Posterior cingulate gyrus (tissue), 11 donors: ENCODE results near the gene FAM131B.

Experiments used
- DNase-seq, 10 donors: peaks; one replicate each; pipeline versions ENCODE4 v3.0.0 to v3.0.0-alpha.2; 2020 to 2021; ENCODE audit warnings: mixed read lengths in 3 of 10
- intact Hi-C: fragments of 100-400 bp; cut with DNase I; formaldehyde crosslinking; loops from one replicate; pipeline ENCODE4 v1.15.1; 2023

Gene FAM131B

DNA sequence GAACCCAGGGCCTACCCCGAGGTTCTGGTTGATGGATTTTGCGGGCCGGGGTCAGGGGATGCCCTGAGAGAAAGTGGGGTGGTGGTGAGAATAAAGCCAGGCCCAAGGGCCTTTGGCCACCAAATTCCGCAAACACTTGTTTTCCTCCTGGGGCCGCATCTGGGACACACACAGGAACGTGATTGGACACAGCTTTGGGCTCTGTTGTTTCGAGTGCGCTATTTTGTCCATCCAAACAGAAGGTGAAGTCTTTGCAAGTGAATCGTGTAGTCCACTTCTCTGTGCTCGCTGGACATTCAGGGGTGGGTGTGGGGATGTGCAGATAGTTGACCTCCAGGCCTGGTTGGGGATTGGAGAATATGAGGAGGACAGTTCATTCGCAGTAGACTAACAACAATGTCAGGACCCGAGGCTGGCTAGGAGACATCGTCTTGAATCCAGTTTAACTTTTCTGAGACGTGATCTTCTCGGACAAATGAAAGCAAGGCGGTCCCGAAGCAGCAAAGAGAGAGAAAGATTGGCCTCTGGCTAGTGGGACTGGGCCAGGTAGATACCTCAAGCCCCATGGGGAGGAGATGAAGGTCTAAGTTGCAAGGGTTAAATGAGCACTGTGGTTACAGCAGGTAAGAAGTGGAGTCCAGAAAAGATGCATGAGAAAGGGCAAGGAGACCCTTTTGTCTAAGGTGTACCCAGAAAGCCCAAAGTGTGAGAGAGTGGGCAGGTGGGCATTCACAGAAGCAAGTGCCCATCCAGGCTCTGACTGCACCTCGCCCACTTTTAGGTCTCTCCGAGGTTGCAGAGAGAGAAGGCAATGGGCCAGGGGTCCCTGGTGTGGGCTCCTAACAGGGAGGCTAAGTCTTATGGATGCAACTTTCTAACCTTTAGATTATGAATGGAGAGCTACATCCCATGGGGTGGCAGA is 764 bp upstream of the FAM131B start:
- intact Hi-C loops, result no loop called here
- DNase-seq, result no peak

DNA sequence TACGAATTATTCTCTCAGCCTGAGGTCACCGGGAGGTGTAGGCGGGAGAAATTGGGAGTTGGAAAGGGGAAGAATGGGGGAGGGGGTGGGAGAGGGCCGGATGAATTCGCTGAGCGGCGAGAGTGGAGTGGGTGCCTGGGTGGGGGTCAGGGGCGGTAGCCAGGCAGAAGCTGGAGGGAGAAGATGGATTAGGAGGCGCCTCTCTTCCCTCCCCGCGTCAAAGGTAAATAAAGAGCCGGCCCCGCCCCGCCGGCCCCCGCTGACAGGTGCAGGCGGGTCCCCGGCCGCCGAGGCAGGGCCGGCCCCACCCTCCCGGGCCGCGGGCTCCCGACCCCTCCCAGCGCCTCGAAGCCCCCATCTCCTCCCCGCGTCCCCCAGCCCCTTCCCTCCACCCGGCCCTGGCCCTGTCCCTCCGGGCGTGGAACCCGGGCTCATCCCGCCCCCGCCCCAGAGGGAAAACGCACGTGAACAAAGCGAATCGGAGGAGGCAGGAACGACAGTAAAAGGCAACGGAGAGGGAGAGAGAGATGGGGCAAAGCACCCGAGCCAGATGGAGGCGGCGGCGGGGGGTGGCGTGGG is 872 bp downstream of the FAM131B start:
- intact Hi-C loops, result no loop called here
- DNase-seq, result peak in 1 of 10 donors; percentile 84

DNA sequence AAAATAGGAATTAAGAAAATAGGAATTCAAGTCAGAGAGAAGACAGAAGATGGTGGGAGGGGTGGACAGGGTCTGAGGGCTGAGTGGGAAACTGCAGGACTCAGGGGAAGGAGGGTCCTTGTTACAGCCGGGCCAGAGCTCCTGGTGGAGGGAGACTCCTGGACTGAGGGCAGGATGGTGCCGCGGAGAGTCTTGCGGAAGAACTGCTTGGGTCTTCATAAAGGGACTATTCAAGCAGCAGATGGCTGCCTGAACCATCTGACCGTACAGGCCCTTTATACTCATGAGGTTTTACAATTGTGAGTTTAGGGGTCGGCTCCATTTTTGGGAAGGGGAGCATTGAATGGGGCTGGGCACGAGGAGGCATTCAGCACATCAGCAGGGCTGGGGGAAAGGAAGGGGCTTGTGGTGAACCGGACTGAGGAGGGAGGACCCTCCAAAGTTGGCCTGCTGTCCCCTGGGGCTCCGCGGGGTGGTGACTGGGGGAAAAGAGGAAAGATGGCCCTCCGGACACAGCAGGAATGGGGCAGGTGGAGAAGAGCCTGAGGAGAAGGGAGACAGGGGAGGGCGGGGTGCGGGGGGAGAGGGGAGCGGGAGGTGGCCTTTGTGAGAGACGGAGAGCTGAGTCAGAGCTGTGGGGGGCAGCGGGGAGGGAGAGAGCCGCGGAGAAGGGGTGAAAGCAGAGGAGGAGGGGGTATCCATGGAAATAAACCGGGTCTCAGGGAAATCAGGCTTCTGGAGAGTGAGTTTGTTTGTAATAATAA is 1.5 kb downstream of the FAM131B start:
- DNase-seq, result peak in 5 of 10 donors; percentile 40 to 91 (median 52)
- intact Hi-C loops, result no loop called here

DNA sequence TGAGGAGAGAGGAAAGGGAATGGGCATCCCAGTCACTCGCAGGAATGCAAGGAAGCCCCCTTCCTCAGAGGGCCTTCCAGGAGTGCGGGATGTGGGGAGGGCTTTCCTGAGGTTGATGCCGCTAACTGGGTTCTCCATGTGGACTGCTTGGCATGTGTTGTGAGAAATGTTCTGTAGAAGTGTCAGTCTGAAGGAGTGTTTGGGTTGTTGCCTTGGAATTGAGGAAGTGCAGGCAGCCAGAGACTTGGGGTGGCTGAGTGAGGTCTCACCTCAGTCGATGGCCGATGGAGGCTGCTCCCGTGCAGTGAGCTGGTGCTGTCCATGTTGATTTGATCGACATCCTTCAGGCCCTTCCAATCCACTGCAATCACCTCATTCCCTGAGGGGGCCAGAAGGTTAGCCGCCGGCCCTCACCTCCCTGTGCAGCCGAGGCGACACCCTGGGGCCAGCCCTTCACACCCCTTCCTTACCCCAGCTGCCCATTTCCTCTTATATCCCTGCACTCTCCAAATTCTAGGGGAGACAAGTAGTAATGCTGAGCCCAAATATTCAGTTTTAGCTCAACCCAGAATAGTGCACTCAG is 2.7 kb downstream of the FAM131B start:
- DNase-seq, result peak in 1 of 10 donors; percentile 62
- intact Hi-C loops, result loop anchor here (10.0 kb wide), 1 partner anchor 55 kb away; no protein-coding TSS in a partner anchor

DNA sequence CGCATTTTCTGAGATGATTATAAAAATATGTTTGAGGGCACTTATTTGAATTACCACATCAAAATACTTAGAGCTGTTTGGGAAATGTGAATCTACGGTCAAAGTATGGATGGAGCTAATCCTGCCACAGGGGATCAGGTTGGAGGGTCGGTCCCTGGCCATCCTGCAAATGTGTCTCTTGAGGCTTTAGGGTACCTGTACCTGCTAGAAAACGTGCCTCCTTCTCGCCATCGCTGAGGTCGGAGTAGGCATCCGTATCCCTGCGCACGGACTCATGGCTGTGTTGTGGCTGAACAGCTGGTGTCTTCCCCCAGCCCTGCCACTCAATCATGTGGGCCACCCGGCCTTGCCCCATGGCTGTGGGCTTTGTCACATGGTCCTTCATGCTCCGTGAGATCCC is 3.9 kb downstream of the FAM131B start:
- no peak for DNase-seq
- intact Hi-C loops, result loop anchor here (10.0 kb wide), 1 partner anchor 56 kb away; no protein-coding TSS in a partner anchor

DNA sequence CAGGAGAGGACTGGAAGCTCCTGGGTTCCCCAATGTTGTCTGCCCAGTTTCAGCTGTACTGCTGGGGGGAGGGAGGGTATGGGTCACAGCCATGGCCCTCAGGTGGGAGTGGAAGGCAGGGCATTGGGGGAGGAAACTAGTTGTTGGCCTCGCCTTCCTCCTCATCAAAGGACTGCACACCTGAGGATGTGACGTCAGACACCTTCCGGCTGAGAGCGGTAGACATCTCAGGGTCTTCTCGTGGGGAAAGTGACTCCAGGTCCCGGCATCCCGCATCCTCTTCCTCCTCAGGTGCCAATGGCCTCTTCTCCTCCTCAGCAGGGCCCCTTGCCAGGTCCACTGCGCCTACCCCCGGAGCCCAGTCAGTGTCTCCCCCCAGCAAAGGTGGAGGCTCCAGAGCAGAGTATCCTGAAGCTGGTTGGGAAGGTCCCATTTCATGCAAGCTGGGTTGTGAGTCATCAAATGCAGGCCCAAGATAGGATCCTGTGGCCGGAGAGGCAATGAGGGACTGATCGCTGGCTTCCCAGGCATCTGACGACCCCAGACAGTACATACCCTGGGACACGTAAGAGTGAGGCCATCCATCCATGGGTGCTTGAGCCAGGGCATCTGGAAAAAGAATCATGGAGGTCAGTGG is 6.0 kb downstream of the FAM131B start:
- intact Hi-C loops, result loop anchor here (10.0 kb wide), 1 partner anchor 58 kb away; no protein-coding TSS in a partner anchor
- DNase-seq, result no peak

DNA sequence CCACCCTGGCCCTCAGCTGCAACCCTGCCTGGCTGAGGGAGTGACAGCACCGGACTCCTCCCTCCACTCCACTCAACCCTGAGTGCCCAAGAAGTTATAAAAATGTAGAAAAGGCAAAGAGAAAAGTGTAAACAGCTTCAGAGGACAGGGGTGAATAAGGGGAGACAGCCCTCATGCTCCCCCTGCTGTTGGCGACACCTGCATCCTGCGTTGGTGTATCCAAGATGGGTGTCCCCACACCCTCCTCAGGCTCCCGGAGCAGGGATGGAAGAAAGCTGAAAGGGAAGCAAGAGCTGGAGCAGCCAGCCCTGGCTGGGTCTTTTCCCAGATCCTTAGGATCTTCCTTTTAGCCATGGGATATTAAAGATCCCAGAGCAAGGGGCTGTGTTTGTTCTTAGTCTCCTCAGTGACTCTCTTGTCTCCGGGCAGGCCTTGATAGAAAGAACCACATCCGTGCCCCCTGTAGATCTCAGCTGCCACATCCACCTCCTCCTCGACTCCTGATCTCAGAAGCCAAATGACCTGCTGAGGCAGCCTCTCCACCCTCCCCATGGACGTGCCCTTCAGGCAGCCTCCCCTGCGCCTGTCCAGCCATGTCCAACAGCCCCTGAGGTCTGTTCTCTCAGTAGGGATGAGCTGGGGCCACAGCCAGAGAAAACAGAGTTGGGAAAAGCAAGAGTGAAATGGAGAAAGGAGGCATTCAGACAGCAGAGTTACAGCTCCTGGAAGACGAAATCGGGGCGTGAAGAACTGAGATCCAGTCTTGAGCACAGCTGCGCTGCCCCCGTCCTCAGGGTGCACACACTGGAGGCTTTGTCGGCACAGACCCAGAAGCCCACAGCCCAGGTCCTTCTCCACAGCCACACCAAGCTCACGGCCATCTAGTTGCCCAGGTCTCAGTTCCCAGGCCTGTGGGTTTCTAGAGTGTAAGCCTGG is 6.8 kb downstream of the FAM131B start:
- intact Hi-C loops, result loop anchor here (10.0 kb wide), 1 partner anchor 59 kb away; no protein-coding TSS in a partner anchor

DNA sequence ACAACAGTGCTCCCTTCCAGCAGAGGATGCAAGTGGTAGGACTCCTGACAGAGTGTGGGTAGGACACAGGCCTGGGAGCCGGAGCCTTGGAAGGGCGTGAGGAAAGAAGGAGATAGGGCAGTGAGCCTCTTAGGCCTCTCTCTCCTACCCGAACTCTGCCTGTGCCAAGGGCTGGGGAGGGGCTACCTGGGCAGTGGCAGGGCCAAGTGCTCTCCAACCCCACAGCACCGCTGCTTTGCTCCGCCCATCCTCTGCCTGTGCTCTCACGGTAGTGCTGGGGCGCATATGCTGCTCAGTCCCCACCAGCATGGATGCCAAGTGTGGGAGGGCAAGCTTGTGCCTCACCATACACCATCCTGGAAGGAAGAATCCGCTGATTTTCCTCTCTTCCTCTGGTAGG is 7.5 kb downstream of the FAM131B start:
- intact Hi-C loops, result loop anchor here (5.0 to 10.0 kb wide), 2 partner anchors 38 to 60 kb away; partner anchors contain the start of gene CLCN1

More for the DNA sequence above, 6.8 kb downstream of the FAM131B start:
- DNase-seq, result peak in 1 of 10 donors; percentile 67

DNA sequence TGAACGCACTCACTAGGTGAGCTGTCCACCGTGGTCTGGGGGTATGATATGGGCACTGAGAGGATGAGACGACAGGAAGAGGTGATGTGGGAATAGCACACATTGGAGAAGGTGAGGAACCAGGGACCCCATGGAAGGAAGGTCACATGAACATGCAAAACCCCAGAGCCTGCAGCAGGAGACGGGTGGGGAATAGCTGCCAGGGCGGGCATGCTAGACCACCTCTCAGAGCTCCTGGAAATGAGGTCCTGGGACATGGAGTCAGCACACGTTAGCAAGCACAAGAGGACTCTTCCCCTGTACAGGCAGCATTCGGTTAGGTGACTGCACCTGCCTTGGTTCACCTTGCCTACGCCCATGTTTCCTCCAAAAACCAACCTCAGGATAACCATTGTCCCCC is 8.1 kb downstream of the FAM131B start:
- peak in 1 of 10 donors; percentile 55 for DNase-seq
- intact Hi-C loops, result loop anchor here (5.0 to 10.0 kb wide), 2 partner anchors 37 to 60 kb away; partner anchors contain the start of gene CLCN1

More for the DNA sequence above, 7.5 kb downstream of the FAM131B start:
- DNase-seq, result peak in 1 of 10 donors; percentile 64

DNA sequence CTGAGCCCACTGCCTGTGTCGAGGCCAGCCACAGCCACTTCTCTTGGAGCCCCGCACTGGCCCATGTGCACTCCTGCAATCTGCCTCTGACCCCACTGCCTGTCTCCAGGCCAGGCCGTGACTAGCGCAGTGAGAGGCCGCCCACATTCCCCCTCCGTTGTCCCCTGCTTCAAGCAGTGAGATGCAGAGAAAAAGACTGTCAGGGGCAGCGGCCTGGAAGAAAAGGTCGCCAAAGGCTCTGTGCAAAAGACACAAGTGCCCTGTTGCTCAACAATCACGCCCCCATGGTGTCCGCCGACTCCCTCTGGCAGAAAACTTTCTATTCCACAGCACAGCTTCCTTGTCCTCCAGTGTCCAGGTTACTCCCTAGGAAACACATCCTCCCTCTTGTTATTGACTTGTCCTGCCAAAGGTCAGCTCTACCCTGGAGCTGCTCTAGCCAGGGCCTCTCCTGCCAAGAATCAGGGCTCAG is 9.9 kb downstream of the FAM131B start:
- intact Hi-C loops, result loop anchor here (5.0 to 10.0 kb wide), 2 partner anchors 35 to 62 kb away; partner anchors contain the start of gene CLCN1
- no peak for DNase-seq

DNA sequence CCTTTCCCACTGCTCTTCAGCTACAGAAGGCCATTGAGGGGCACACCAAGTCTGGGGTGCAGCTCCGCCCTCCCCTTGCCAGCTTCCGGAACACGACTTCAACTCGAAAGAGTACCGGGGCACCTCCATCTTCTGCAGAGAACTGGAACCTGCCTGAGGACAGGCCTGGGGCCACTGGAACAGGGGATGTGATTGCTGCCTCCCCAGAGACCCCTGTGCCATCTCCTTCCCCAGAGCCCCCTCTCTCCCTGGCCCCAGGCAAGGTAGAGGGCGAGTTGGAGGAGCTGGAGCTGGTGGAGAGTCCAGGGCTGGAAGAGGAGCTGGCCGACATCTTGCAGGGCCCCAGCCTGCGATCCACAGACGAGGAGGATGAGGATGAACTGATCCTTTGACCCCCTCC is 10.9 kb downstream of the FAM131B start:
- intact Hi-C loops, result loop anchor here (5.0 to 10.0 kb wide), 2 partner anchors 34 to 63 kb away; partner anchors contain the start of gene CLCN1
- peak in 1 of 10 donors; percentile 78 for DNase-seq

DNA sequence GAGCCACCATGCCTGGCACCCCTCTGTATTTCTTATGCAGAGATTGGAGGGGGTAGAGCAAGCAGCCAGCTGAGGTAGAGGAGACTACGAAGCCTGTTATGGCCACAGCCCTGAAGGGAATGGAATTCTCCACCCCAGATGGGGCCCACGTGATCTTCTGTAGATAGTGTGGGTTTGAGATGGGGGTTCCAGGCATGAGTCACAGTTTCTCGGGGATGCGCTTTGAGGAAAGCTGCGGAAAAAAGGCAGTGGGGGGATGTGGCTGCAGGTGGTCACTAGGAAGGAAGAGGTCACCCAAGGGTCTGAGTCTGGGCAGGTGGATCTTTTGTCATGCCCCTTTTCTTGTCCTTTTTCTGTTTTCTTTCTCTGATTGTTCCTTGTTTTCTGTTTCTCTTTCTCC is 11.5 kb downstream of the FAM131B start:
- intact Hi-C loops, result loop anchor here (5.0 to 10.0 kb wide), 2 partner anchors 34 to 64 kb away; partner anchors contain the start of gene CLCN1
- peak in 6 of 10 donors; percentile 53 to 94 (median 70) for DNase-seq

DNA sequence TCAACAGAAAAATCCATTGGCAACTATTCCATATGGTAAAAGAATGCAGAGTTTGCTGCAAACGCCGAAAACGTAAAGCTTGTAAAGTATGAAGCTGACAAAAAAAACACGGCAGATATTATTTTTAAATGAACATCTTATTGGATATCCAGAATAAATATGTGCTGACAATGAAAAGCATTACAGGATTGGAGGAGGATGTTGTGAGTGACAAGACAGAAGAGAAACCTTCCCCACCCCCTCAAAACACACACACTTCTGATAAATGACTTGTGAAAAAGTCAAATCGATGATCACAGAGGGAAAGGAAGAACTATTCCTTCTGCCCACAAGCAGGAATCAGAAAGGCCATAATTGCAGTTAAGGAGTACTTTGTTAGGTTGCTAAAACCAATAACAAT is 14.6 kb downstream of the FAM131B start:
- intact Hi-C loops, result no loop called here
- DNase-seq, result no peak

DNA sequence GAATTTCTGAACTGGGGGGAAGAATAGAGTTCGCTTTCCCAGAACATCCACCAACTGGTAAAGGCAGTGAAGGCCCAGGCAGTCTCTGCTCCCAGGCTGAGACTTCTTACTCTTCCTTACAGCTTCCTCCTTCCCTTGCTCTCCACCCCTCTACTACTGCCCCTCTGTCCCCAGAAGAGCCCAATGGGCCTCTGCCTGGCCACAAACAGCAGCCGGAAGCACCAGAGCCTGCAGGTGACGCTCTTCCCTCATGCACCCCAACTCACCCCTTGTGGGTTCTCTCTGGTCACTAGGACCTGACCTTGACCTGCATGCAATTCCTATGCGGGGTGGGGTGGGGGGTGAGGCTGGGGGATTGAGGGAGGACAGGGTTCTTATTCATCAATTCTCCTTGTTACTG is 16.5 kb downstream of the FAM131B start:
- DNase-seq, result peak in 1 of 10 donors; percentile 7
- intact Hi-C loops, result no loop called here

DNA sequence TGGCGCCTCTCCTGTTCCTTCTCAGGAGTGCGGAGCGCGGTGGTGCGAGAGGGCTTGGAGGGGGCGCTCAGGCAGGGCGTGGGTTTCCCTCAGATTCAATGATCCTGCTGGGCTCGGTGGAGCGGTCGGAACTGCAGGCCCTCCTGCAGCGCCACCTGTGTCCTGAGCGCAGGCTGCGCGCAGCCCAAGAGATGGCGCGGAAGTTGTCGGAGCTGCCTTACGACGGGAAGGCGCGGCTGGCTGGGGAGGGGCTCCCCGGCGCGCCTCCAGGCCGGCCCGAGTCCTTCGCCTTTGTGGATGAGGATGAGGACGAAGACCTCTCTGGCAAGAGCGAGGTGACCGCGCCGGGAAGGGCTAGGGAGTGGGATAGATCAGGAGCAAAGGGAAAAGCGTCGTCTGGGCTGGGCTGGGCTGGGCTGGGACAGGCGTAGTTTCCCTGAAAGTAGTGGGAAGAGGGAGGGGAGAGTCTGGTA is 17.0 kb downstream of the FAM131B start:
- peak in 4 of 10 donors; percentile 35 to 89 (median 63) for DNase-seq
- intact Hi-C loops, result no loop called here

DNA sequence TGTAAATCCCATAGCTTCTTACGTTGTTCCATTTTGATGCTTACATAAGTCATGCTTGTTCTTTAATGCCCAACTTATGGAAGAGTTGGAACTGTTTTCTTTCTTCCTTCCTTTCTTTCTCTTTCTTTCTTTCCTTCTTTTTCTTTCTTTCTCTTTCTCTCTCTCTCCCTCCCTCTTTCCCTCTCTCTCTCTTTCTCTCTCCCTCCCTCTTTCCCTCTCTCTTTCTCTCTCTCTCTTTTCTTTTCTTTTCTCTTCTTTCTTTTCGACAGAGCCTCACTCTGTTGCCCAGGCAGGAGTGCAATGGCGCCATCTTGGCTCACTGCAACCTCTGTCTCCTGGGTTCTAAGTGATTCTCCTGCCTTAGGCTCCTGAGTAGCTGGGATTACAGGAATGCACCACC is 18.9 kb downstream of the FAM131B start:
- DNase-seq, result no peak
- intact Hi-C loops, result no loop called here

DNA sequence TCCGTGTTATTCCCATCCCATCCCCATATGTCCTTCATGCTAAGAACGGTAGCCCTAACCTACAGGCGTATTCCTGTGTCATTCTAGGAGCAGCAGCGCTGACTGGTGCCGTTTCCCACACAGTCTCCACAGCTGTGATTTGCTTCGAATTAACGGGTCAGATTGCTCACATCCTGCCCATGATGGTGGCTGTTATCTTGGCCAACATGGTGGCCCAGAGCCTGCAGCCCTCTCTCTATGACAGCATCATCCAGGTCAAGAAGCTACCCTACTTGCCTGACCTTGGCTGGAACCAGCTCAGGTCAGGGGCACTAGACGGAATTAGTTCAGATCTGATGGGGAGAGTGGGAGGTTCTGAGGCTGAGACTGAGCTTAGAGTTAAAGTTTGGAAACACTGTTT is 20.7 kb downstream of the FAM131B start:
- peak in 1 of 10 donors; percentile 6 for DNase-seq
- intact Hi-C loops, result no loop called here

DNA sequence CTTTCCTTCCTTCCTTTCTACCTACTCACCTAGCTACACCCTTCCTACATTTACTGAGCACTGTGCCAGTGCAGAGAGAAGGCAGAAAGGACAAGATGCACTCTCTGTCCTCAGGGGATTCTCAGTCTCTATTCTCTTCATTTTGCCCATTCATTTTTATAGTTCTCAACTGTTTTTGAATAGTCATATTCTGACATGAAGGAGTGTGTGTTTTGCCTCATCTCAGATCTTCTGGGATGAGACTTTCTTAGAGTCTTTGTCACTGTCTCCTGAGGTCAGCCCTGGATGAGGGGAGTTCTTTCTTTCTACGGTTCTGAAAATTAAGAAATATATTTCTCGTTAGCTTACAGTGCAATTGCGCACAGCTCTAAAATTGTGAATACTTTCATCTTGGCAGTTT is 25.3 kb downstream of the FAM131B start:
- DNase-seq, result no peak
- intact Hi-C loops, result no loop called here
